BLaER1 treated with 17β-estradiol and CSF1 and Interleukin-3, amounts not matched to agents 10 nM and 100 nM (cell line): ENCODE data around the gene CDK6.
"Not testable (repeated sequence)": the region's sequence is repeated elsewhere in the genome, so short reads cannot be mapped to it uniquely, and the experiment has no call there.

Experiments used
- H3K27ac ChIP-seq, 11 experiments: shearing (Covaris generic); formaldehyde crosslinking; 2 replicates each; pipeline ENCODE4 v1.8.1; 2022
- H3K27me3 ChIP-seq, 11 experiments: shearing (Covaris generic); formaldehyde crosslinking; 2 replicates each; pipeline ENCODE4 v1.8.1; 2022
- H3K36me3 ChIP-seq, 11 experiments: shearing (Covaris generic); formaldehyde crosslinking; 2 replicates each; pipeline ENCODE4 v1.8.1; 2022
- H3K4me1 ChIP-seq, 10 experiments: shearing (Covaris generic); formaldehyde crosslinking; 2 replicates each; pipeline ENCODE4 v1.8.1; 2022
- H3K4me2 ChIP-seq, 11 experiments: shearing (Covaris generic); formaldehyde crosslinking; 2 replicates each; pipeline ENCODE4 v1.8.1; 2022
- H3K4me3 ChIP-seq, 10 experiments: shearing (Covaris generic); formaldehyde crosslinking; 2 replicates each; pipeline ENCODE4 v1.8.1; 2022
- H3K9ac ChIP-seq, 11 experiments: shearing (Covaris generic); formaldehyde crosslinking; 2 replicates each; pipeline ENCODE4 v1.8.1; 2022
- H3K9me3 ChIP-seq, 11 experiments: shearing (Covaris generic); formaldehyde crosslinking; replicated peaks in 1 of 11; 2 replicates each; pipeline ENCODE4 v1.8.1; 2022
- H4K20me1 ChIP-seq, 11 experiments: shearing (Covaris generic); formaldehyde crosslinking; 2 replicates each; pipeline ENCODE4 v1.8.1; 2022
- Cebpa-rat ChIP-seq, 11 experiments: shearing (Covaris generic); IDR thresholded peaks; 2 replicates each; pipeline ENCODE4 v1.8.1; 2022

CDK6 gene

GRCh38 chr7:92762851-92763250 lies 73.5 kb downstream of the CDK6 start:
- no peaks in the 10 kb centered on the region for H3K27me3 ChIP-seq
- H3K27ac ChIP-seq, result no peak overlapping the region
- peak overlapping the region in 10 of 11 experiments; percentile 23 to 68 (median 46); a peak in 13 of 22 replicates for H3K4me2 ChIP-seq
- no peak overlapping the region for H3K9ac ChIP-seq
- no peaks in the 10 kb centered on the region for H4K20me1 ChIP-seq
- H3K36me3 ChIP-seq, result peaks cover 0 to 11% (median 0%) of the 10 kb centered on the region in 11 experiments; a peak in 3 of 22 replicates
- H3K4me1 ChIP-seq, result peaks cover 7 to 47% (median 18%) of the 10 kb centered on the region in 10 experiments; a peak in 18 of 20 replicates
- TF ChIP-seq Cebpa-rat (IDR thresholded peaks at IDR 0.05), result no peak
- peaks cover 0 to 10% (median 0%) of the 10 kb centered on the region in 11 experiments; a peak in 2 of 22 replicates for H3K9me3 ChIP-seq
- H3K4me3 ChIP-seq, result no peak overlapping the region

- Histone ChIP-seq H3K4me2 (peak overlapping the region in 7 of 11 experiments; percentile 29 to 68 (median 53); a peak in 10 of 22 replicates), H3K27ac (0 out of 22 replicates have a peak overlapping the region, but pooled peaks of 1 of the 11 experiments have one; percentile 12), H4K20me1 (no peaks in the 10 kb centered on the region), H3K27me3 (no peaks in the 10 kb centered on the region), H3K4me3 (no peak overlapping the region), H3K9me3 (peaks cover 0 to 19% (median 5%) of the 10 kb centered on the region in 11 experiments; a peak in 10 of 22 replicates), H3K36me3 (peaks cover 0 to 11% (median 0%) of the 10 kb centered on the region in 11 experiments; a peak in 4 of 22 replicates), H3K4me1 (peaks cover 7 to 47% (median 20%) of the 10 kb centered on the region in 10 experiments; a peak in 18 of 20 replicates), H3K9ac (no peak overlapping the region)
- TF ChIP-seq Cebpa-rat (IDR thresholded peaks at IDR 0.05), result no peak
Measured at GRCh38 chr7:92761391-92762097, 74.8 kb downstream of the CDK6 start.

- peaks cover 0 to 19% (median 5%) of the 10 kb centered on the region in 11 experiments; a peak in 10 of 22 replicates for H3K9me3 ChIP-seq
- H4K20me1 ChIP-seq, result no peaks in the 10 kb centered on the region
- peaks cover 0 to 11% (median 0%) of the 10 kb centered on the region in 11 experiments; a peak in 4 of 22 replicates for H3K36me3 ChIP-seq
- H3K27me3 ChIP-seq, result no peaks in the 10 kb centered on the region
- peak overlapping the region in 2 of 11 experiments; percentile 0 to 22; a peak in 1 of 22 replicates for H3K4me2 ChIP-seq
- peaks cover 21 to 58% (median 46%) of the 10 kb centered on the region in 10 experiments for H3K4me1 ChIP-seq
- TF ChIP-seq Cebpa-rat (IDR thresholded peaks at IDR 0.05), result no peak
- no peak overlapping the region for H3K9ac ChIP-seq
- no peak overlapping the region for H3K27ac ChIP-seq
- no peak overlapping the region for H3K4me3 ChIP-seq
Measured at GRCh38 chr7:92758796-92759431, 77.5 kb downstream of the CDK6 start.

GRCh38 chr7:92757311-92757910 lies 79.0 kb downstream of the CDK6 start:
- Histone ChIP-seq H3K9me3 (peaks cover 0 to 19% (median 5%) of the 10 kb centered on the region in 11 experiments; a peak in 10 of 22 replicates), H3K4me2 (peak overlapping the region in 2 of 11 experiments; percentile 14 to 17; a peak in 1 of 22 replicates), H3K36me3 (peaks cover 0 to 11% (median 0%) of the 10 kb centered on the region in 11 experiments; a peak in 3 of 22 replicates), H3K4me1 (peaks cover 18 to 48% (median 39%) of the 10 kb centered on the region in 10 experiments), H3K27ac (peak overlapping the region in 2 of 11 experiments; percentile 2 to 4; a peak in 1 of 22 replicates)
- not testable (repeated sequence) for H3K9ac ChIP-seq, H4K20me1 ChIP-seq, H3K4me3 ChIP-seq, H3K27me3 ChIP-seq

GRCh38 chr7:92755680-92756079 lies 80.7 kb downstream of the CDK6 start:
- Histone ChIP-seq H3K9ac (peak overlapping the region in 7 of 11 experiments; percentile 8 to 59 (median 28); a peak in 9 of 22 replicates), H3K27me3 (no peaks in the 10 kb centered on the region), H3K27ac (peak overlapping the region in 9 of 11 experiments; percentile 52 to 79 (median 66); a peak in 17 of 22 replicates), H3K4me3 (peak overlapping the region in 1 of 10 experiments; percentile 11; a peak in 2 of 20 replicates), H3K36me3 (peaks cover 0 to 11% (median 0%) of the 10 kb centered on the region in 11 experiments; a peak in 4 of 22 replicates), H3K4me1 (peaks cover 14 to 41% (median 31%) of the 10 kb centered on the region in 10 experiments), H4K20me1 (no peaks in the 10 kb centered on the region), H3K9me3 (peaks cover 0 to 19% (median 5%) of the 10 kb centered on the region in 11 experiments; a peak in 10 of 22 replicates), H3K4me2 (peak overlapping the region; percentile 56 to 80 (median 73))
- TF ChIP-seq Cebpa-rat (IDR thresholded peaks at IDR 0.05), result no peak

- H3K4me3 ChIP-seq, result peak overlapping the region in 3 of 10 experiments; percentile 3 to 26 (median 11); a peak in 3 of 20 replicates
- peak overlapping the region in 7 of 11 experiments; percentile 8 to 59 (median 28); a peak in 12 of 22 replicates for H3K9ac ChIP-seq
- peak overlapping the region; percentile 12 to 79 (median 63); a peak in 21 of 22 replicates for H3K27ac ChIP-seq
- H3K9me3 ChIP-seq, result peaks cover 0 to 19% (median 5%) of the 10 kb centered on the region in 11 experiments; a peak in 10 of 22 replicates
- peaks cover 14 to 41% (median 31%) of the 10 kb centered on the region in 10 experiments for H3K4me1 ChIP-seq
- H4K20me1 ChIP-seq, result no peaks in the 10 kb centered on the region
- peaks cover 0 to 11% (median 0%) of the 10 kb centered on the region in 11 experiments; a peak in 4 of 22 replicates for H3K36me3 ChIP-seq
- no peaks in the 10 kb centered on the region for H3K27me3 ChIP-seq
- TF ChIP-seq Cebpa-rat (IDR thresholded peaks at IDR 0.05), result no peak
- H3K4me2 ChIP-seq, result peak overlapping the region; percentile 56 to 80 (median 73)
Measured at GRCh38 chr7:92754919-92755581, 81.3 kb downstream of the CDK6 start.

GRCh38 chr7:92753614-92754013 lies 82.8 kb downstream of the CDK6 start:
- peaks cover 14 to 41% (median 28%) of the 10 kb centered on the region in 10 experiments for H3K4me1 ChIP-seq
- H3K9ac ChIP-seq, result no peak overlapping the region

More at GRCh38 chr7:92753614-92754013, 82.8 kb downstream of the CDK6 start:
- H3K9me3 ChIP-seq, result peaks cover 0 to 15% (median 5%) of the 10 kb centered on the region in 11 experiments; a peak in 10 of 22 replicates
- H3K27me3 ChIP-seq, result no peaks in the 10 kb centered on the region
- no peak for TF ChIP-seq Cebpa-rat (IDR thresholded peaks at IDR 0.05)
- no peak overlapping the region for H3K4me3 ChIP-seq
- H3K36me3 ChIP-seq, result peaks cover 0 to 11% (median 4%) of the 10 kb centered on the region in 11 experiments; a peak in 4 of 22 replicates
- peak overlapping the region in 2 of 11 experiments; percentile 59 to 72; a peak in 4 of 22 replicates for H3K27ac ChIP-seq
- no peaks in the 10 kb centered on the region for H4K20me1 ChIP-seq
- H3K4me2 ChIP-seq, result peak overlapping the region in 1 of 11 experiments; percentile 71; a peak in 4 of 22 replicates
